Fibroblast of pulmonary artery (primary cell): ENCODE data around the gene MYH10.

Experiments
- DNase-seq: peaks from one replicate; pipeline ENCODE4 v3.0.0-alpha.2; 2010; ENCODE audit warnings: low read depth
- H3K4me3 ChIP-seq: replicated peaks from 2 replicates; pipeline ENCODE4 v1.5.1; 2011; ENCODE audit warnings: low read depth, mild to moderate bottlenecking, control low read depth, low read length, moderate library complexity
- TF ChIP-seq, protein P1 (sequence below): IDR thresholded peaks from 2 replicates; pipeline ENCODE4 v1.5.1; 2011; ENCODE audit warnings: mild to moderate bottlenecking, control low read depth, low read length, inconsistent platforms; ENCODE audit errors: missing control alignments

MYH10 gene

GRCh38 chr17:8503368-8503767 is 127.2 kb downstream of the MYH10 start:
- H3K4me3 ChIP-seq = no peak overlapping the region
- DNase-seq = no peak
- TF ChIP-seq, protein P1, sequence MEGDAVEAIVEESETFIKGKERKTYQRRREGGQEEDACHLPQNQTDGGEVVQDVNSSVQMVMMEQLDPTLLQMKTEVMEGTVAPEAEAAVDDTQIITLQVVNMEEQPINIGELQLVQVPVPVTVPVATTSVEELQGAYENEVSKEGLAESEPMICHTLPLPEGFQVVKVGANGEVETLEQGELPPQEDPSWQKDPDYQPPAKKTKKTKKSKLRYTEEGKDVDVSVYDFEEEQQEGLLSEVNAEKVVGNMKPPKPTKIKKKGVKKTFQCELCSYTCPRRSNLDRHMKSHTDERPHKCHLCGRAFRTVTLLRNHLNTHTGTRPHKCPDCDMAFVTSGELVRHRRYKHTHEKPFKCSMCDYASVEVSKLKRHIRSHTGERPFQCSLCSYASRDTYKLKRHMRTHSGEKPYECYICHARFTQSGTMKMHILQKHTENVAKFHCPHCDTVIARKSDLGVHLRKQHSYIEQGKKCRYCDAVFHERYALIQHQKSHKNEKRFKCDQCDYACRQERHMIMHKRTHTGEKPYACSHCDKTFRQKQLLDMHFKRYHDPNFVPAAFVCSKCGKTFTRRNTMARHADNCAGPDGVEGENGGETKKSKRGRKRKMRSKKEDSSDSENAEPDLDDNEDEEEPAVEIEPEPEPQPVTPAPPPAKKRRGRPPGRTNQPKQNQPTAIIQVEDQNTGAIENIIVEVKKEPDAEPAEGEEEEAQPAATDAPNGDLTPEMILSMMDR = no peak

- no peak overlapping the region for H3K4me3 ChIP-seq
- DNase-seq = no peak
- TF ChIP-seq, protein P1 = no peak
Observed at GRCh38 chr17:8502126-8502525, 128.4 kb downstream of the MYH10 start.

- no peak overlapping the region for H3K4me3 ChIP-seq
- no peak for DNase-seq
- TF ChIP-seq, protein P1 = no peak
Observed at GRCh38 chr17:8500609-8501008, 129.9 kb downstream of the MYH10 start.

DNA sequence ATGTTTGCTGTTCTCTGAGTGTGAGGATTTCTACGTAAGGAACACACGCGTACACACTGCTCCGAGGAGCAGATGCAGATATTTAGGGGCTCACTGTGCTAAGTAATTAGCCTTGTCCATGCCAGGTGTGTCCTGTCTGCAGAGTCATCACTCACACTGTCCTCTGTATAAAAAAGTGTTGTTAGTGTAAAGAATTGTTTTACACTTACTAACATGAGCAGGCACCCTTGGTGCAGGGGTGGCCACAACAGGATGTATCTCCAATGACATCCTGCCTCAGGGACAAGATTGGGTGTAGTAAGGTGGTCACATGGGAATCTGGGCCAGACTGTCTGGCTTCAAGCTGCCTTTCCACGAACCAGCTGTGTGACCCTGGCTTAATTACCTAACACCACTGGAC is 130.9 kb downstream of the MYH10 start:
- no peak overlapping the region for H3K4me3 ChIP-seq
- TF ChIP-seq, protein P1 = no peak
- DNase-seq = no peak

GRCh38 chr17:8499171-8499570 is 131.4 kb downstream of the MYH10 start:
- DNase-seq = no peak
- H3K4me3 ChIP-seq = no peak overlapping the region
- TF ChIP-seq, protein P1 = no peak

DNA sequence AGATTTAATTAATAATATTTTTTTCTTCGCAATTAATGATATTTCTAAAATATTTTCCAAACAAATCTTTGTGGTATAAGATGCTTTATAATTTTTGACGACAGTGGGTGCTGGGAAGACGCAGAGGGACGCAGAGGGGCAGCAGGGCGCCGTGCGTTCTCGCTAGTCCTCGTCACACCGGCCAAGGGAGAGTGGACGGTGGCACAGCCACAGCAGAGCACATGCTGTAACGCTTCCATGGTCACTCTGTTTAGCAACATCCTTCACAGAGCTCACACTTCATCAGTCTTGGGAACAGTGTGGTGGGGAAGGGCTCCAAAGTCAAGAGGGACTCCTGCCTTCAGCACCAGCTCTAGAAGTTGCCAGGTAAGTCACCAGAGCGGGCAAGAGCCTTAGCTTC is 134.4 kb downstream of the MYH10 start:
- DNase-seq = no peak
- TF ChIP-seq, protein P1 = no peak
- H3K4me3 ChIP-seq = no peak overlapping the region

DNA sequence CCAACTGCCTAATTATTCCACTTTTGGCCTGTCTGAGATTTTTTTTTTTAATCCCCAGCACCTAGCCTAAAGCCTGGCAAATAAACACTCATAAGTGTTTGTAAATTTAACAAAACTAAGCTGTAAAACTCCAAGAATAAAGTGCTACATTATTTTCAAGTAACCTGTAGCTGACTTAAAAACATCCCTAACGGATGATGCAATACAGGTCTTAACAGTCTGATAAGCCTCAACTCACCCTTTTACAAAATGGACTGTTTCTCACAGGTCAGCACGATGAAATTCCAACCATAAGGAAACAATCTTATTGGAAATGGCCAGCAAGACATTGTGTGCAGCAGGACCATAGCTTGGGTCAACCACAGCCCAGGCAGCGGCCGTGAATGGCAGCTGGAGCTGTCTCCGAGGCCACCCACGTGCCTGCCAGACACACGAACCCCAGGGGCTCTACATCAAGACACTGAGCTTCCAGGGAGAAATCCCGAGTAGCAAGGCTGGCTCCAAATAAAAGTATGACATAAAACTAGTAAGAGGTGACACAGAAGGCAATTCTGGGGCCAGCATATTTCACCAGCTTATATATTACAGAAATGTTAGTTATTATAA is 135.9 kb downstream of the MYH10 start:
- TF ChIP-seq, protein P1 = no peak
- DNase-seq = no peak

More for the DNA sequence above, 135.9 kb downstream of the MYH10 start:
- no peak overlapping the region for H3K4me3 ChIP-seq
